ENCODE measurements around the gene YPEL5. TPM values are rescaled to one million over a fixed set of nuclear protein-coding genes. Genes with fewer than 3 reads are reported as not detected.
A peak's percentile ranks its signal among the peaks of the same experiment; 100 is the strongest.

The YPEL5 gene
- total RNA-seq, 4 donors from 2014 or later, result 53.4 to 94.2 (median 71.4) TPM

GRCh38 chr2:30165050-30165520 lies 18.3 kb downstream of the YPEL5 start:
- Histone ChIP-seq H3K36me3 (peaks cover 0 to 15% (median 0%) of the 10 kb centered on the region in 3 donors), H3K27ac (no peak overlapping the region), H3K4me3 (no peak overlapping the region), H3K27me3 (no peaks in the 10 kb centered on the region), H3K9me3 (no peaks in the 10 kb centered on the region), H3K4me1 (peaks cover 0 to 11% (median 0%) of the 10 kb centered on the region in 4 donors)
- TF ChIP-seq CTCF (IDR thresholded peaks at IDR 0.05) (peak; percentile 71 to 89 (median 75)), EP300 (IDR thresholded peaks at IDR 0.05) (no peak)
- peak in 1 of 2 donors; percentile 58 for DNase-seq (ENCODE audit: low spot score in 2 of 2)
- WGBS, 2 donors, result 17 to 20% methylated on average over 7 of the region's 7 CpGs

GRCh38 chr2:30165617-30166016 lies 18.8 kb downstream of the YPEL5 start:
- TF ChIP-seq EP300 (IDR thresholded peaks at IDR 0.05) (no peak), POLR2A (IDR thresholded peaks at IDR 0.05) (no peak), CTCF (IDR thresholded peaks at IDR 0.05) (no peak)
- WGBS, 2 donors, result 56 to 63% methylated on average over 4 of the region's 4 CpGs
- DNase-seq (ENCODE audit: low spot score in 2 of 2), result no peak
- H3K27me3 ChIP-seq, result no peaks in the 10 kb centered on the region
- H3K9me3 ChIP-seq, result no peaks in the 10 kb centered on the region
- peaks cover 0 to 11% (median 0%) of the 10 kb centered on the region in 4 donors for H3K4me1 ChIP-seq
- peaks cover 0 to 9% (median 0%) of the 10 kb centered on the region in 3 donors for H3K36me3 ChIP-seq
- H3K27ac ChIP-seq, result no peak overlapping the region
- H3K4me3 ChIP-seq, result no peak overlapping the region

DNA sequence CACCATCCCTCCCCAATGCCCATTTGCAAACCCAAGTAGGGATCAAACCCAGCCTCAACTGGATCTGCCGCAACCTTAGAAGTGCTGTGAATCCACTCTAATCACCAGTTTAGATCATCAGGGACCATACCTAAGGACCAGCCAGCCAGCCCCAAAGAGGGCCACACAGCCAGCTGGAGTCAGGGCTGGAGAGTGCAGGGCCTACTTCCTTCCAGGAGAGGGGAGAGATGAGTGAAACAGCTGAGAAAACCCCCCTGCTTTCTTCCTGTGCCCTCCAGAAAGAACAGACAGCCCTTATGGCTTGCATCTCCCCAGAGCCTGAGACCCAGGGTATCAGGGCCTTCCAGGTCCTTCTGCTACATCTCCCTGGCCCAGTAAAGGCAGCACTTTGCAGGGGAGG lies 25.8 kb downstream of the YPEL5 start:
- no peak overlapping the region for H3K4me3 ChIP-seq
- no peaks in the 10 kb centered on the region for H3K4me1 ChIP-seq
- DNase-seq (ENCODE audit: low spot score in 2 of 2), result no peak
- WGBS, 2 donors, result 100% methylated on average over 1 of the region's 1 CpG
- TF ChIP-seq POLR2A (IDR thresholded peaks at IDR 0.05) (no peak), EP300 (IDR thresholded peaks at IDR 0.05) (no peak), CTCF (IDR thresholded peaks at IDR 0.05) (no peak)
- H3K27ac ChIP-seq, result no peak overlapping the region
- no peaks in the 10 kb centered on the region for H3K27me3 ChIP-seq
- no peaks in the 10 kb centered on the region for H3K9me3 ChIP-seq
- H3K36me3 ChIP-seq, result peaks cover 0 to under 1% (median 0%) of the 10 kb centered on the region in 3 donors

- peaks cover 0 to 15% (median 0%) of the 10 kb centered on the region in 4 donors for H3K4me1 ChIP-seq
- no peaks in the 10 kb centered on the region for H3K9me3 ChIP-seq
- H3K27me3 ChIP-seq, result no peaks in the 10 kb centered on the region
- no peak overlapping the region for H3K4me3 ChIP-seq
- H3K36me3 ChIP-seq, result no peaks in the 10 kb centered on the region
- TF ChIP-seq EP300 (IDR thresholded peaks at IDR 0.05), result no peak
- no peak for TF ChIP-seq POLR2A (IDR thresholded peaks at IDR 0.05)
- no peak for TF ChIP-seq CTCF (IDR thresholded peaks at IDR 0.05)
- WGBS, 2 donors, result 90 to 95% methylated on average over 3 of the region's 3 CpGs
- H3K27ac ChIP-seq, result peak overlapping the region in 1 of 4 donors; percentile 75
- no peak for DNase-seq (ENCODE audit: low spot score in 2 of 2)
Measured at GRCh38 chr2:30177440-30177839, 30.6 kb downstream of the YPEL5 start.

GRCh38 chr2:30177956-30178355 lies 31.1 kb downstream of the YPEL5 start:
- H3K4me3 ChIP-seq, result no peak overlapping the region
- peak in 1 of 2 donors; percentile 15 for DNase-seq (ENCODE audit: low spot score in 2 of 2)
- H3K9me3 ChIP-seq, result no peaks in the 10 kb centered on the region
- TF ChIP-seq EP300 (IDR thresholded peaks at IDR 0.05) (peak in 1 of 2 donors; percentile 29), CTCF (IDR thresholded peaks at IDR 0.05) (no peak), POLR2A (IDR thresholded peaks at IDR 0.05) (no peak)
- WGBS, 2 donors, result 81 to 91% methylated on average over 4 of the region's 4 CpGs
- peaks cover 0 to 15% (median 0%) of the 10 kb centered on the region in 4 donors for H3K4me1 ChIP-seq
- H3K36me3 ChIP-seq, result no peaks in the 10 kb centered on the region
- H3K27ac ChIP-seq, result peak overlapping the region in 2 of 4 donors; percentile 46 to 75
- H3K27me3 ChIP-seq, result no peaks in the 10 kb centered on the region
